Progenitor cell of endocrine pancreas (in vitro differentiated cells): Measurements from ENCODE around the gene PRKAR1B. TPM values are rescaled to one million over a fixed set of nuclear protein-coding genes. Genes with fewer than 3 reads are reported as not detected.
A peak's percentile ranks its signal among the peaks of the same experiment; 100 is the strongest.

Experiments used
- DNase-seq: peaks from one replicate; pipeline ENCODE4 v3.0.0; 2021; ENCODE audit warnings: low spot score; ENCODE audit not compliant: unreplicated experiment
- H3K27ac Mint-ChIP-seq: 2 replicates; pipeline ENCODE4 v1.8.0; 2021; ENCODE audit warnings: mild to moderate bottlenecking, moderate library complexity, mixed read lengths
- H3K27me3 Mint-ChIP-seq: 2 replicates; pipeline ENCODE4 v1.8.0; 2021; ENCODE audit warnings: mixed read lengths
- H3K36me3 Mint-ChIP-seq: 2 replicates; pipeline ENCODE4 v1.8.0; 2022; ENCODE audit warnings: mixed read lengths; ENCODE audit not compliant: insufficient read depth
- H3K4me1 Mint-ChIP-seq: 2 replicates; pipeline ENCODE4 v1.8.0; 2021; ENCODE audit warnings: low read depth, mixed read lengths
- H3K4me3 Mint-ChIP-seq: 2 replicates; pipeline ENCODE4 v1.8.0; 2021; ENCODE audit warnings: low read depth, mild to moderate bottlenecking, moderate library complexity, mixed read lengths
- H3K9me3 Mint-ChIP-seq: 2 replicates; pipeline ENCODE4 v1.8.0; 2021; ENCODE audit warnings: low read depth, mixed read lengths
- total RNA-seq: library from RNA; stranded (reverse); gene quantifications from 2 replicates; pipeline ENCODE4 v1.2.1, GENCODE V29; 2021
- TF ChIP-seq, protein P1 (sequence below): fragments of 200-600 bp; sonication (generic); IDR thresholded peaks from one replicate; pipeline ENCODE4 v1.5.0; 2021; ENCODE audit warnings: antibody characterized with exemption, mild to moderate bottlenecking; ENCODE audit not compliant: unreplicated experiment

PRKAR1B gene
- total RNA-seq, 1 donor from 2014 or later, result 54.2 TPM

DNA sequence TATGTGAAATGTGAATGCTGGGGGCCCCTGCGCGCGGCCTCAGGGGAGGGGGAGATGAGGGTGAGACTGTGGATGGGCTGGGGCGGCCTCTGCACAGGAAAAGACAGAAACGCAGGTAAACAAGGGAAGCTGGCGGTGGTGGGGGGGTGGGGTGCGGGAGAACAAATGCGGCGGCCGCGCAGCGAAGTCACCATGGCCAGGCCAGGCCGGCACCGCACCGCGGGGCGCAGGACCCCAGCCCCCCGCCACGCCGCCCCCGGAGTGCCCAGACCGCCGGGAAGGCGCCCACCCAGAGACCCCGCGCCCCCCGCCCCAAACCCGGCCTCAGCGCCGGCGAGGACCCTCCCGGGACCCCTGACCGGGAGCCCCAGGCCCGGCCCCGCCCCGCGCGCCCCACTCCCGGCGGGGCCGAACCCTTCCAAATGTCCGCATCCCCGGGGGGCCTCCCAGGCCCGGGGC, 15.1 kb downstream of the PRKAR1B start:
- H3K4me3 Mint-ChIP-seq, result peak overlapping the region; percentile 52

DNA sequence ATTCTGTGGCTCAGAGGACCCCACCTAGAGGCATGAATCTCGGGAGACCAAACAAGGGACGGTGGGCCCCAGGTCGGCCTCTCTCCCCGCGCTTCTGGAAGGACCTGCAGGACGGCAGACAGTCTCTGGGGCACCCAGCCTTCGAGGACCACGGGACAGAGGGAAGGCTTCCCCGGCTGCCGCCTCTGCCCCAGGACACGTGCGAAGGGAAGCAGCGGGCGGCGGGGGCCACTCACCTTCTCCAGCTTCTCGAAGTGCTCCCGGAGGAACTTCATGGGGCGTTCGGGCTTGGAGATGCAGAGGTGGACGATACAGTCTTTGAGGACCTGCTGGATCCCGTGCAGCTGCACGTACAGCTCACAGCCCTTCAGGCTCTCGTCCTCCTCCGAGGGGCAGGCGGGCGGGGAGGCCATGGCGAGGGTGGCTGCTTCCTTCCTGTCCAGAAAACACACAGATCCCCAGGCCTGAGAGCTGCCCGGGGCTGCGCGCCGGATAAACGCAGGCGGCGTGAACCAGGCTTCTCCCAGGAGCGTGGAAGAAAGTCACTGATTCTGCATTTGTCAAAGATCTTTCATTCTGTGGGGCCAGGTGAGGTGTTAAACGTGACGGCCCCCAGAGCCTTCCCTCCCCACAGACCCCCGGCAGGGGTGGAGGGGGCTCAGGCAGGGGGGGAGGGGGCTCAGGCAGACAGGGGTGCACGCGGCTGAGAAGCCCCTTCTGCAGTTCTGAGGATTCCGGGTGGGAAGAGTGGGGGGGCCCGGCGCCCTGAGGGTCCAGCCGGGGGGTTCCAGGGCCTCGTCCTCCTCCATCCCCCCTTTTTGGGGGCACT, 15.8 kb downstream of the PRKAR1B start:
- H3K36me3 Mint-ChIP-seq, result peaks cover 14% of the 10 kb centered on the region
- no peaks in the 10 kb centered on the region for H3K27me3 Mint-ChIP-seq
- DNase-seq, result no peak
- H3K4me3 Mint-ChIP-seq, result peak overlapping the region; percentile 70
- peak overlapping the region; percentile 83 for H3K27ac Mint-ChIP-seq
- TF ChIP-seq, protein P1, sequence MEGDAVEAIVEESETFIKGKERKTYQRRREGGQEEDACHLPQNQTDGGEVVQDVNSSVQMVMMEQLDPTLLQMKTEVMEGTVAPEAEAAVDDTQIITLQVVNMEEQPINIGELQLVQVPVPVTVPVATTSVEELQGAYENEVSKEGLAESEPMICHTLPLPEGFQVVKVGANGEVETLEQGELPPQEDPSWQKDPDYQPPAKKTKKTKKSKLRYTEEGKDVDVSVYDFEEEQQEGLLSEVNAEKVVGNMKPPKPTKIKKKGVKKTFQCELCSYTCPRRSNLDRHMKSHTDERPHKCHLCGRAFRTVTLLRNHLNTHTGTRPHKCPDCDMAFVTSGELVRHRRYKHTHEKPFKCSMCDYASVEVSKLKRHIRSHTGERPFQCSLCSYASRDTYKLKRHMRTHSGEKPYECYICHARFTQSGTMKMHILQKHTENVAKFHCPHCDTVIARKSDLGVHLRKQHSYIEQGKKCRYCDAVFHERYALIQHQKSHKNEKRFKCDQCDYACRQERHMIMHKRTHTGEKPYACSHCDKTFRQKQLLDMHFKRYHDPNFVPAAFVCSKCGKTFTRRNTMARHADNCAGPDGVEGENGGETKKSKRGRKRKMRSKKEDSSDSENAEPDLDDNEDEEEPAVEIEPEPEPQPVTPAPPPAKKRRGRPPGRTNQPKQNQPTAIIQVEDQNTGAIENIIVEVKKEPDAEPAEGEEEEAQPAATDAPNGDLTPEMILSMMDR, result no peak
- peaks cover 11% of the 10 kb centered on the region for H3K4me1 Mint-ChIP-seq
- H3K9me3 Mint-ChIP-seq, result no peaks in the 10 kb centered on the region

More for the DNA sequence above, 15.1 kb downstream of the PRKAR1B start:
- H3K4me1 Mint-ChIP-seq, result peaks cover 9% of the 10 kb centered on the region
- no peaks in the 10 kb centered on the region for H3K9me3 Mint-ChIP-seq
- no peaks in the 10 kb centered on the region for H3K27me3 Mint-ChIP-seq
- no peak for DNase-seq
- H3K36me3 Mint-ChIP-seq, result peaks cover 14% of the 10 kb centered on the region
- H3K27ac Mint-ChIP-seq, result no peak overlapping the region
- TF ChIP-seq, protein P1, result no peak

DNA sequence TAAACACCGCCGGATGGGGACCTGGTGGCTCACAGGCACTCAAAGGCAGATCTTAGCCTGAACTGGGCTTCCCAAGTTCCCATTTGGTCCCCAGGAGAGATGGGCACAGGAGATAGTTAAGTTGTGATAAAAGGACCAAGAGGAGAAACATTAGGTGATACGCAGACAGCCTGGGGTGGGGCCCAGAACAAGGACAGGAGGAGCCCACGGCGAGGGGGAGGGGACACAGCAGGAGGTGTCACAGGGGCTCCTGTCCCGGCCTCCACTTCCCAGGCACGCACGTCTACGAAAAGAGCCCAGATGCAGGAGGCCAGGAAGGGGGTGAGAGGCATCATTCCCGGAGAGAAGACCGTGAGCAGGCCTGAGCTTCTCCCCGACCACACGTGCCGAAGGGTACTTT, 16.9 kb downstream of the PRKAR1B start:
- Mint-ChIP-seq H3K36me3 (peaks cover 14% of the 10 kb centered on the region), H3K27ac (peak overlapping the region; percentile 51), H3K4me1 (peaks cover 11% of the 10 kb centered on the region), H3K9me3 (no peaks in the 10 kb centered on the region), H3K4me3 (peak overlapping the region; percentile 22), H3K27me3 (no peaks in the 10 kb centered on the region)
- TF ChIP-seq, protein P1, result no peak
- DNase-seq, result no peak

DNA sequence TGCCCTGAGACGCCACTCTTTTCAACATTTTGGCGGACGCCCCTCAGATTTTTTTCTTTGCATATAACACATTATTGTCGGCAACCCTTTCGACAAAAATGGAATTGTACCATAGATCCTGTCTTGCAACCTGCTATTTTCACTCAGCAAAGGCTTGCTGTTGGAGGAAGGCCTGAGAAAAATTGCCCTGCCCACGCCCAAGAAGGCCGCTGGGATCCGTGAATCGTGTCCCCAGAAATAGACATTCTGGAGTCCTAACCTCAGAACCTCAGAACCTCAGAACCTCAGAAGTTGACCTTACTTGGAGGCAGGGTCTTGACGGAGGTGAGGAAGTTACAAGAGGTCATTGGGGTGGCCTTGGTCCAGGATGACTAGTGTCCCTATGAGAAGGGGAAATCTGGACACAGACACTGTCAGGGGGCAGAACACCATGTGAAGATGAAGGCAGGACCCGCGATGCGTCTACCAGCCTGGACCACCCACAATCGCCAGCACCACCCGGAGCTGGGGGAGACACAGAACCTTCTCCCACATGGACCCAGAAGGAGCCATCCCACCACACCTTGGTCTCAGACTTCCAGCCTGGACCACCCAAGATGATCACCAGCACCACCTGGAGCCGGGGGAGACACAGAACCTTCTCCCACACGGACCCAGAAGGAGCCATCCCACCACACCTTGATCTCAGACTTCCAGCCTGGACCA, 19.6 kb downstream of the PRKAR1B start:
- no peak overlapping the region for H3K4me3 Mint-ChIP-seq
- H3K27me3 Mint-ChIP-seq, result no peaks in the 10 kb centered on the region
- H3K36me3 Mint-ChIP-seq, result peaks cover 24% of the 10 kb centered on the region
- peaks cover 11% of the 10 kb centered on the region for H3K9me3 Mint-ChIP-seq
- H3K4me1 Mint-ChIP-seq, result peaks cover 8% of the 10 kb centered on the region
- no peak for DNase-seq
- peak overlapping the region; percentile 3 for H3K27ac Mint-ChIP-seq
- TF ChIP-seq, protein P1, result no peak

DNA sequence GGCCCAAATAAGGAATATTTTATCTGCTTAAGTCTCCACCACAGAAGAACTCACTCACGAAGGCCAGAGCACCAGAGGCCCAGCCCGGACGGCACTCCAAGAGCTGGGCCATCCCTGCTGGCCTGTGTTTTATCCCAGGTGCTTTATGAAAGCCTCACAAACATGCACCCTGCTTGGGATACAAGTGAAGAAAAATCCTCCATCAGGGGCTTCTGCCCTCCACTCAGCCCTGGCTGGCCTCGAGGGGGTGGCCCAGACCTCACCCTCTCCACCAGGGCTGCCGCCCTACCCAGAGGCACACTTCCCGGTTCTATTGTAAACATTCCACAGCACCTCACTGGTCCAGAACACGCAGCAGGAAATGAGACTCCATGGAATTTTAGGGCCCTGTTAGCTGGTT, 20.4 kb downstream of the PRKAR1B start:
- Mint-ChIP-seq H3K27ac (peak overlapping the region; percentile 3), H3K4me3 (no peak overlapping the region), H3K9me3 (peaks cover 11% of the 10 kb centered on the region), H3K36me3 (peaks cover 26% of the 10 kb centered on the region), H3K4me1 (peaks cover 8% of the 10 kb centered on the region), H3K27me3 (no peaks in the 10 kb centered on the region)
- DNase-seq, result no peak
- TF ChIP-seq, protein P1, result no peak
